ENCODE results near the gene ANKS6.

DNA sequence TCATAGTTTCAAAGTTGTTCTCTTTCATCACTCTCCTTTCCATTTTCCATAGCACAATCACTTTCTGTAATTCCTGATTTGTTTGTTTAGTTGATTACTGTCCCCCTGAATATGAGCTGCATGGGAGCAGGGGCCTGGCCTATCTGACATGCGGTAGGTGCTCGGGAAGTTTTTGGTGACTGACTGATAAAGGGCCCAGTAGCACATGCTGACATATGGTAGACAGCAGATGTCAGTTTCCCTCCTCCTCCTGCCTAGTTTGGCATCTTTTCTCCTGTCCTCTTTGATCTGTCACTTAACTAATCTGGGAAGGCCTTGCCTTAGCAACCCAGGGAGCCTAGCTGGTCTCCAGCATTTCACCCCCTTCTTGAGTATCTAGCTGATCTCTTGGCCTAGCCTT, 25.5 kb upstream of the ANKS6 start:
- no peak for TF ChIP-seq POLR2A (IDR thresholded peaks at IDR 0.05)
- TF ChIP-seq, protein P1, sequence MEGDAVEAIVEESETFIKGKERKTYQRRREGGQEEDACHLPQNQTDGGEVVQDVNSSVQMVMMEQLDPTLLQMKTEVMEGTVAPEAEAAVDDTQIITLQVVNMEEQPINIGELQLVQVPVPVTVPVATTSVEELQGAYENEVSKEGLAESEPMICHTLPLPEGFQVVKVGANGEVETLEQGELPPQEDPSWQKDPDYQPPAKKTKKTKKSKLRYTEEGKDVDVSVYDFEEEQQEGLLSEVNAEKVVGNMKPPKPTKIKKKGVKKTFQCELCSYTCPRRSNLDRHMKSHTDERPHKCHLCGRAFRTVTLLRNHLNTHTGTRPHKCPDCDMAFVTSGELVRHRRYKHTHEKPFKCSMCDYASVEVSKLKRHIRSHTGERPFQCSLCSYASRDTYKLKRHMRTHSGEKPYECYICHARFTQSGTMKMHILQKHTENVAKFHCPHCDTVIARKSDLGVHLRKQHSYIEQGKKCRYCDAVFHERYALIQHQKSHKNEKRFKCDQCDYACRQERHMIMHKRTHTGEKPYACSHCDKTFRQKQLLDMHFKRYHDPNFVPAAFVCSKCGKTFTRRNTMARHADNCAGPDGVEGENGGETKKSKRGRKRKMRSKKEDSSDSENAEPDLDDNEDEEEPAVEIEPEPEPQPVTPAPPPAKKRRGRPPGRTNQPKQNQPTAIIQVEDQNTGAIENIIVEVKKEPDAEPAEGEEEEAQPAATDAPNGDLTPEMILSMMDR (IDR thresholded peaks at IDR 0.05 in 8 of 11, conservative IDR thresholded peaks at IDR 0.05 in 3 of 11): no peak
- TF ChIP-seq POLR2AphosphoS5 (IDR thresholded peaks at IDR 0.05): no peak

Data from spleen (tissue), 7 donors.